Measurements from ENCODE around the gene GPR85. TPM values are rescaled to one million over a fixed set of nuclear protein-coding genes. Genes with fewer than 3 reads are reported as not detected.

GPR85 gene
- total and polyA plus RNA-seq, 10 of the 15 experiments (the other 5 are each of a cell fraction or from before 2014, with no cell fraction given), result 0.05 to 0.38 TPM; not detected in 8

DNA sequence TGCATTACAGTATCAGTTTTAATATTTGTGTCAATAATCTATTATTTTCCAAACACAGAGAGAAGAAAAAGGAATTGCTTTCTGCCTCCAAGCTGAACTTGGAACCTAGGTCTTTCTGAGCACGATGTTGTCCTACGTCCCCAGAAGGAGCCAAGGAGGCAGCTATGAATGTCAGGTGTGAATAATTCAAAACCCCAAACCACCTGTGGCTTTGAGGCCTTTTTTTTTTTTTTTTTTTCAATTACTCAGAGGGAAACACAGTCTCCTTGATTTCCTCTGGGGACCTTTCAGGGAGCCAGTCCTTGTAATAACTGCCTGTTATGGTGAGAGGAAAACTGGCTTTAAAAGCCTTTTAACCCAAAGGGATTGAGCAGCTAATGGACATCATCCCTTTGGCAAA is 8.3 kb downstream of the GPR85 start:
- BruUV-seq (replicated peaks), result no TSS peak
- H3K4me2 ChIP-seq (ENCODE audit: control insufficient read depth, insufficient read depth), result no peak overlapping the region
- POLR2A ChIA-PET, result interaction anchor here (0.7 kb wide), 1 partner anchor 898 kb away, joined by 4 read pairs; no protein-coding TSS in a partner anchor
- no peak for ATAC-seq
- H3K79me2 ChIP-seq (ENCODE audit: control insufficient read depth, insufficient read depth, low read length), result no peaks in the 10 kb centered on the region
- no peaks in the 10 kb centered on the region for H3K4me1 ChIP-seq (ENCODE audit: control insufficient read depth, insufficient read depth, low read length)
- H3K9me3 ChIP-seq (replicated peaks; ENCODE audit: control insufficient read depth, insufficient read depth, low read length), result no peaks in the 10 kb centered on the region
- WGBS (ENCODE audit: insufficient coverage, insufficient replicate concordance, low lambda C conversion rate, missing lambda C conversion rate), result 36% methylated on average over 2 of the region's 2 CpGs
- RAD21 ChIA-PET (ENCODE audit: unreplicated experiment), result no interaction called here
- H2AFZ ChIP-seq (ENCODE audit: control insufficient read depth, low read depth, low read length), result no peak overlapping the region
- H3K27ac ChIP-seq (ENCODE audit: control insufficient read depth, insufficient read depth), result no peak overlapping the region
- H3K9ac ChIP-seq (ENCODE audit: control insufficient read depth, insufficient read depth, low read length), result no peak overlapping the region
- SMC1A ChIA-PET (ENCODE audit: uncharacterized antibody, unreplicated experiment), result interaction anchor here (1.5 kb wide), 1 partner anchor 10 kb away, joined by 4 read pairs; no protein-coding TSS in a partner anchor
- in situ Hi-C loops (cut with MboI) (no loop called here), intact Hi-C loops (cut with micrococcal nuclease; ENCODE audit: unreplicated experiment) (no loop called here)
- H3K27me3 ChIP-seq (replicated peaks in 1 of 2; ENCODE audit: control insufficient read depth in 2 of 2, insufficient read depth in 2 of 2, low read length in 1 of 2), result no peaks in the 10 kb centered on the region
- CTCF ChIA-PET, result interaction anchor here (0.6 to 2.2 kb wide), 2 partner anchors 9 to 16 kb away, joined by 3 to 5 read pairs; no protein-coding TSS in a partner anchor
- H3K36me3 ChIP-seq (ENCODE audit: control insufficient read depth in 2 of 2, insufficient read depth in 2 of 2, low read length in 1 of 2), result no peaks in the 10 kb centered on the region
- no peak overlapping the region for H3K4me3 ChIP-seq
- no peak for DNase-seq (ENCODE audit: low read depth, low spot score)
- H4K20me1 ChIP-seq (ENCODE audit: control insufficient read depth, insufficient read depth), result no peaks in the 10 kb centered on the region
- no peak for FAIRE-seq
- TF ChIP-seq NBN (IDR thresholded peaks at IDR 0.05), result no peak
- TF ChIP-seq, protein P1, sequence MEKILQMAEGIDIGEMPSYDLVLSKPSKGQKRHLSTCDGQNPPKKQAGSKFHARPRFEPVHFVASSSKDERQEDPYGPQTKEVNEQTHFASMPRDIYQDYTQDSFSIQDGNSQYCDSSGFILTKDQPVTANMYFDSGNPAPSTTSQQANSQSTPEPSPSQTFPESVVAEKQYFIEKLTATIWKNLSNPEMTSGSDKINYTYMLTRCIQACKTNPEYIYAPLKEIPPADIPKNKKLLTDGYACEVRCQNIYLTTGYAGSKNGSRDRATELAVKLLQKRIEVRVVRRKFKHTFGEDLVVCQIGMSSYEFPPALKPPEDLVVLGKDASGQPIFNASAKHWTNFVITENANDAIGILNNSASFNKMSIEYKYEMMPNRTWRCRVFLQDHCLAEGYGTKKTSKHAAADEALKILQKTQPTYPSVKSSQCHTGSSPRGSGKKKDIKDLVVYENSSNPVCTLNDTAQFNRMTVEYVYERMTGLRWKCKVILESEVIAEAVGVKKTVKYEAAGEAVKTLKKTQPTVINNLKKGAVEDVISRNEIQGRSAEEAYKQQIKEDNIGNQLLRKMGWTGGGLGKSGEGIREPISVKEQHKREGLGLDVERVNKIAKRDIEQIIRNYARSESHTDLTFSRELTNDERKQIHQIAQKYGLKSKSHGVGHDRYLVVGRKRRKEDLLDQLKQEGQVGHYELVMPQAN (conservative IDR thresholded peaks at IDR 0.05), result no peak
- TF ChIP-seq PAX5 (IDR thresholded peaks at IDR 0.05; ENCODE audit: borderline replicate concordance, low read depth, low read length), result no peak
- TF ChIP-seq, protein P2, sequence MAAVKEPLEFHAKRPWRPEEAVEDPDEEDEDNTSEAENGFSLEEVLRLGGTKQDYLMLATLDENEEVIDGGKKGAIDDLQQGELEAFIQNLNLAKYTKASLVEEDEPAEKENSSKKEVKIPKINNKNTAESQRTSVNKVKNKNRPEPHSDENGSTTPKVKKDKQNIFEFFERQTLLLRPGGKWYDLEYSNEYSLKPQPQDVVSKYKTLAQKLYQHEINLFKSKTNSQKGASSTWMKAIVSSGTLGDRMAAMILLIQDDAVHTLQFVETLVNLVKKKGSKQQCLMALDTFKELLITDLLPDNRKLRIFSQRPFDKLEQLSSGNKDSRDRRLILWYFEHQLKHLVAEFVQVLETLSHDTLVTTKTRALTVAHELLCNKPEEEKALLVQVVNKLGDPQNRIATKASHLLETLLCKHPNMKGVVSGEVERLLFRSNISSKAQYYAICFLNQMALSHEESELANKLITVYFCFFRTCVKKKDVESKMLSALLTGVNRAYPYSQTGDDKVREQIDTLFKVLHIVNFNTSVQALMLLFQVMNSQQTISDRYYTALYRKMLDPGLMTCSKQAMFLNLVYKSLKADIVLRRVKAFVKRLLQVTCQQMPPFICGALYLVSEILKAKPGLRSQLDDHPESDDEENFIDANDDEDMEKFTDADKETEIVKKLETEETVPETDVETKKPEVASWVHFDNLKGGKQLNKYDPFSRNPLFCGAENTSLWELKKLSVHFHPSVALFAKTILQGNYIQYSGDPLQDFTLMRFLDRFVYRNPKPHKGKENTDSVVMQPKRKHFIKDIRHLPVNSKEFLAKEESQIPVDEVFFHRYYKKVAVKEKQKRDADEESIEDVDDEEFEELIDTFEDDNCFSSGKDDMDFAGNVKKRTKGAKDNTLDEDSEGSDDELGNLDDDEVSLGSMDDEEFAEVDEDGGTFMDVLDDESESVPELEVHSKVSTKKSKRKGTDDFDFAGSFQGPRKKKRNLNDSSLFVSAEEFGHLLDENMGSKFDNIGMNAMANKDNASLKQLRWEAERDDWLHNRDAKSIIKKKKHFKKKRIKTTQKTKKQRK (IDR thresholded peaks at IDR 0.05; ENCODE audit: low read depth, low read length), result no peak
- TF ChIP-seq, protein P3, sequence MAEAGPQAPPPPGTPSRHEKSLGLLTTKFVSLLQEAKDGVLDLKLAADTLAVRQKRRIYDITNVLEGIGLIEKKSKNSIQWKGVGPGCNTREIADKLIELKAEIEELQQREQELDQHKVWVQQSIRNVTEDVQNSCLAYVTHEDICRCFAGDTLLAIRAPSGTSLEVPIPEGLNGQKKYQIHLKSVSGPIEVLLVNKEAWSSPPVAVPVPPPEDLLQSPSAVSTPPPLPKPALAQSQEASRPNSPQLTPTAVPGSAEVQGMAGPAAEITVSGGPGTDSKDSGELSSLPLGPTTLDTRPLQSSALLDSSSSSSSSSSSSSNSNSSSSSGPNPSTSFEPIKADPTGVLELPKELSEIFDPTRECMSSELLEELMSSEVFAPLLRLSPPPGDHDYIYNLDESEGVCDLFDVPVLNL (IDR thresholded peaks at IDR 0.05; ENCODE audit: low read depth, low read length), result no peak
- TF ChIP-seq, protein P4, sequence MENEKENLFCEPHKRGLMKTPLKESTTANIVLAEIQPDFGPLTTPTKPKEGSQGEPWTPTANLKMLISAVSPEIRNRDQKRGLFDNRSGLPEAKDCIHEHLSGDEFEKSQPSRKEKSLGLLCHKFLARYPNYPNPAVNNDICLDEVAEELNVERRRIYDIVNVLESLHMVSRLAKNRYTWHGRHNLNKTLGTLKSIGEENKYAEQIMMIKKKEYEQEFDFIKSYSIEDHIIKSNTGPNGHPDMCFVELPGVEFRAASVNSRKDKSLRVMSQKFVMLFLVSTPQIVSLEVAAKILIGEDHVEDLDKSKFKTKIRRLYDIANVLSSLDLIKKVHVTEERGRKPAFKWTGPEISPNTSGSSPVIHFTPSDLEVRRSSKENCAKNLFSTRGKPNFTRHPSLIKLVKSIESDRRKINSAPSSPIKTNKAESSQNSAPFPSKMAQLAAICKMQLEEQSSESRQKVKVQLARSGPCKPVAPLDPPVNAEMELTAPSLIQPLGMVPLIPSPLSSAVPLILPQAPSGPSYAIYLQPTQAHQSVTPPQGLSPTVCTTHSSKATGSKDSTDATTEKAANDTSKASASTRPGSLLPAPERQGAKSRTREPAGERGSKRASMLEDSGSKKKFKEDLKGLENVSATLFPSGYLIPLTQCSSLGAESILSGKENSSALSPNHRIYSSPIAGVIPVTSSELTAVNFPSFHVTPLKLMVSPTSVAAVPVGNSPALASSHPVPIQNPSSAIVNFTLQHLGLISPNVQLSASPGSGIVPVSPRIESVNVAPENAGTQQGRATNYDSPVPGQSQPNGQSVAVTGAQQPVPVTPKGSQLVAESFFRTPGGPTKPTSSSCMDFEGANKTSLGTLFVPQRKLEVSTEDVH (IDR thresholded peaks at IDR 0.05; ENCODE audit: low read depth, partially characterized antibody), result no peak
- TF ChIP-seq, protein P5, sequence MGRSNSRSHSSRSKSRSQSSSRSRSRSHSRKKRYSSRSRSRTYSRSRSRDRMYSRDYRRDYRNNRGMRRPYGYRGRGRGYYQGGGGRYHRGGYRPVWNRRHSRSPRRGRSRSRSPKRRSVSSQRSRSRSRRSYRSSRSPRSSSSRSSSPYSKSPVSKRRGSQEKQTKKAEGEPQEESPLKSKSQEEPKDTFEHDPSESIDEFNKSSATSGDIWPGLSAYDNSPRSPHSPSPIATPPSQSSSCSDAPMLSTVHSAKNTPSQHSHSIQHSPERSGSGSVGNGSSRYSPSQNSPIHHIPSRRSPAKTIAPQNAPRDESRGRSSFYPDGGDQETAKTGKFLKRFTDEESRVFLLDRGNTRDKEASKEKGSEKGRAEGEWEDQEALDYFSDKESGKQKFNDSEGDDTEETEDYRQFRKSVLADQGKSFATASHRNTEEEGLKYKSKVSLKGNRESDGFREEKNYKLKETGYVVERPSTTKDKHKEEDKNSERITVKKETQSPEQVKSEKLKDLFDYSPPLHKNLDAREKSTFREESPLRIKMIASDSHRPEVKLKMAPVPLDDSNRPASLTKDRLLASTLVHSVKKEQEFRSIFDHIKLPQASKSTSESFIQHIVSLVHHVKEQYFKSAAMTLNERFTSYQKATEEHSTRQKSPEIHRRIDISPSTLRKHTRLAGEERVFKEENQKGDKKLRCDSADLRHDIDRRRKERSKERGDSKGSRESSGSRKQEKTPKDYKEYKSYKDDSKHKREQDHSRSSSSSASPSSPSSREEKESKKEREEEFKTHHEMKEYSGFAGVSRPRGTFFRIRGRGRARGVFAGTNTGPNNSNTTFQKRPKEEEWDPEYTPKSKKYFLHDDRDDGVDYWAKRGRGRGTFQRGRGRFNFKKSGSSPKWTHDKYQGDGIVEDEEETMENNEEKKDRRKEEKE (IDR thresholded peaks at IDR 0.05), result no peak
- TF ChIP-seq IRF4 (IDR thresholded peaks at IDR 0.05; ENCODE audit: low read depth, low read length), result no peak
- TF ChIP-seq ZNF217 (IDR thresholded peaks at IDR 0.05), result no peak
- no peak for TF ChIP-seq ZNF207 (IDR thresholded peaks at IDR 0.05; ENCODE audit: borderline replicate concordance)
